ENCODE data around the gene SLC6A11. TPM values are rescaled to one million over a fixed set of nuclear protein-coding genes. Genes with fewer than 3 reads are reported as not detected.

SLC6A11 gene
- total and polyA plus RNA-seq, 2 of the 13 experiments (the other 11 are each of a cell fraction or from before 2014, with no cell fraction given), result 17.9 to 34.5 TPM

- TF ChIP-seq GMEB2 (CRISPR knock-in tag; IDR thresholded peaks at IDR 0.05; ENCODE audit: low read depth), result no peak
- TF ChIP-seq NR2F6 (IDR thresholded peaks at IDR 0.05), result no peak
- TF ChIP-seq NR2F6 (CRISPR knock-in tag; IDR thresholded peaks at IDR 0.05), result no peak
- no peak for TF ChIP-seq ARID2 (CRISPR knock-in tag; IDR thresholded peaks at IDR 0.05; ENCODE audit: borderline replicate concordance)
Measured at GRCh38 chr3:10888518-10889090, 72.6 kb downstream of the SLC6A11 start (continued).

- intact Hi-C loops (cut with micrococcal nuclease; ENCODE audit: unreplicated experiment), result no loop called here
- ChIA-PET POLR2A (no interaction called here), CTCF (ENCODE audit: low intra/inter-chr PET ratio, low total read pairs) (no interaction called here)
- Histone ChIP-seq H3K79me2 (ENCODE audit: insufficient read depth, low read length) (no peaks in the 10 kb centered on the region), H3K4me1 (ENCODE audit: insufficient read depth, low read length) (no peaks in the 10 kb centered on the region), H4K20me1 (ENCODE audit: insufficient read depth, low read length) (no peaks in the 10 kb centered on the region), H3K4me2 (ENCODE audit: low read depth, low read length) (no peak overlapping the region), H3K36me3 (replicated peaks in 1 of 2; ENCODE audit: control insufficient read depth in 1 of 2, insufficient read depth in 2 of 2, low read length in 2 of 2) (peaks cover 2 to 26% of the 10 kb centered on the region in 2 experiments; a peak in 4 of 5 replicates), H3K4me3 (replicated peaks in 1 of 3; ENCODE audit: insufficient read depth in 1 of 3, low read depth in 2 of 3, low read length in 3 of 3) (no peak overlapping the region), H2AFZ (ENCODE audit: low read length) (no peak overlapping the region), H3K9ac (ENCODE audit: insufficient read depth, low read depth, low read length) (no peak overlapping the region), H3K27me3 (ENCODE audit: control insufficient read depth in 1 of 2, insufficient read depth in 2 of 2, low read length in 2 of 2) (no peaks in the 10 kb centered on the region), H3K9me3 (ENCODE audit: low read length) (peaks cover 17% of the 10 kb centered on the region), H3K27ac (ENCODE audit: extremely low read length, insufficient read depth, low read length) (no peak overlapping the region)
- FAIRE-seq (no peak), DNase-seq (ENCODE audit: low spot score) (no peak), ATAC-seq (no peak)
- TF ChIP-seq NR0B2 (CRISPR knock-in tag; IDR thresholded peaks at IDR 0.05), result no peak
- no peak for TF ChIP-seq ZNF329 (CRISPR knock-in tag; IDR thresholded peaks at IDR 0.05; ENCODE audit: low read depth)
- no peak for TF ChIP-seq RNF219 (CRISPR knock-in tag; IDR thresholded peaks at IDR 0.05)
- TF ChIP-seq ZFAT (CRISPR knock-in tag; conservative IDR thresholded peaks at IDR 0.05), result no peak
- TF ChIP-seq RBFOX2 (IDR thresholded peaks at IDR 0.05; ENCODE audit: low read depth, low read length), result no peak
- no peak for TF ChIP-seq ZNF607 (CRISPR knock-in tag; IDR thresholded peaks at IDR 0.05; ENCODE audit: borderline replicate concordance)
- no peak for TF ChIP-seq GZF1 (CRISPR knock-in tag; IDR thresholded peaks at IDR 0.05)
- TF ChIP-seq POGK (CRISPR knock-in tag; conservative IDR thresholded peaks at IDR 0.05), result no peak
- no peak for TF ChIP-seq KDM4B (CRISPR knock-in tag; IDR thresholded peaks at IDR 0.05)
- TF ChIP-seq KDM1A (CRISPR knock-in tag; IDR thresholded peaks at IDR 0.05), result no peak
- TF ChIP-seq MTA1 (CRISPR knock-in tag; IDR thresholded peaks at IDR 0.05; ENCODE audit: borderline replicate concordance), result no peak
- TF ChIP-seq SOX13 (IDR thresholded peaks at IDR 0.05), result no peak
- TF ChIP-seq SOX13 (CRISPR knock-in tag; conservative IDR thresholded peaks at IDR 0.05 in 1 of 2, IDR thresholded peaks at IDR 0.05 in 1 of 2), result no peak
- no peak for TF ChIP-seq SIN3B (IDR thresholded peaks at IDR 0.05; ENCODE audit: low read length)
- BruUV-seq (replicated peaks), result no TSS peak
- 60% methylated on average over 2 of the region's 2 CpGs for WGBS (ENCODE audit: low lambda C conversion rate)
- in situ Hi-C loops (cut with HindIII; ENCODE audit: extremely low pct_ligation_motif_present, low pct_unique_long_range_greater_than_20kb), result no loop called here
Measured at GRCh38 chr3:10889206-10889960, 73.4 kb downstream of the SLC6A11 start.

Data from HepG2 (cell line).